K562 (cell line): ENCODE data around the gene DBNDD1.

Experiments
- CBFA2T2 ChIP-seq: fragments of 450-650 bp; conservative IDR thresholded peaks from 2 replicates; pipeline ENCODE4 v1.6.1; 2017; ENCODE audit warnings: mild to moderate bottlenecking
- HDAC2 ChIP-seq: fragments of 450-650 bp; IDR thresholded peaks from 2 replicates; pipeline ENCODE4 v1.6.1; 2016; ENCODE audit warnings: mild to moderate bottlenecking
- KLF10 ChIP-seq: fragments of 250-450 bp; sonication (Bioruptor Pico); IDR thresholded peaks from 2 replicates; pipeline ENCODE4 v1.6.1; 2021; ENCODE audit warnings: matching md5 sums
- NFE2L1 ChIP-seq: fragments of 450-650 bp; IDR thresholded peaks from 2 replicates; pipeline ENCODE4 v1.6.1; 2016; ENCODE audit warnings: missing genetic modification characterization, low read depth, mild to moderate bottlenecking, missing compliant biosample characterization, moderate library complexity, borderline replicate concordance
- NR2F6 ChIP-seq: fragments of 450-650 bp; formaldehyde crosslinking; IDR thresholded peaks from 2 replicates; pipeline ENCODE4 v1.4.0; 2020; ENCODE audit warnings: mild to moderate bottlenecking
- ZFP1 ChIP-seq: fragments of 450-650 bp; formaldehyde crosslinking; IDR thresholded peaks from 2 replicates; pipeline ENCODE4 v1.4.0; 2020; ENCODE audit warnings: mild to moderate bottlenecking, mixed read lengths
- ZNF12 ChIP-seq: sonication (generic); formaldehyde crosslinking; IDR thresholded peaks from 2 replicates; pipeline ENCODE4 v1.4.0; 2020; ENCODE audit warnings: mild to moderate bottlenecking, missing genetic modification reagents
- ZNF780A ChIP-seq: fragments of 250-450 bp; sonication (Bioruptor Pico); IDR thresholded peaks from 2 replicates; pipeline ENCODE4 v1.5.0; 2021; ENCODE audit warnings: mild to moderate bottlenecking
- TF ChIP-seq, protein P1 (sequence below): sonication (generic); formaldehyde crosslinking; IDR thresholded peaks from 2 replicates; pipeline ENCODE4 v1.8.0; 2022; ENCODE audit warnings: mild to moderate bottlenecking, missing genetic modification reagents, borderline replicate concordance
- TF ChIP-seq, protein P2 (sequence below), 3 experiments: IDR thresholded peaks in 2 of 3; conservative IDR thresholded peaks in 1 of 3; 2 replicates each; pipeline ENCODE4 v1.5.1; 2011 to 2012; ENCODE audit warnings: low read length in 3 of 3, mild to moderate bottlenecking in 3 of 3, control low read depth in 2 of 3, improper control_type of control experiment in 1 of 3, inconsistent platforms in 1 of 3, low read depth in 1 of 3, mixed read lengths in 1 of 3, moderate library complexity in 1 of 3; ENCODE audit not compliant: insufficient read depth in 2 of 3
- TF ChIP-seq, protein P3 (sequence below): conservative IDR thresholded peaks from 2 replicates; pipeline ENCODE4 v1.6.1; 2011; ENCODE audit warnings: low read depth, mild to moderate bottlenecking, low read length; ENCODE audit not compliant: control insufficient read depth

DNA sequence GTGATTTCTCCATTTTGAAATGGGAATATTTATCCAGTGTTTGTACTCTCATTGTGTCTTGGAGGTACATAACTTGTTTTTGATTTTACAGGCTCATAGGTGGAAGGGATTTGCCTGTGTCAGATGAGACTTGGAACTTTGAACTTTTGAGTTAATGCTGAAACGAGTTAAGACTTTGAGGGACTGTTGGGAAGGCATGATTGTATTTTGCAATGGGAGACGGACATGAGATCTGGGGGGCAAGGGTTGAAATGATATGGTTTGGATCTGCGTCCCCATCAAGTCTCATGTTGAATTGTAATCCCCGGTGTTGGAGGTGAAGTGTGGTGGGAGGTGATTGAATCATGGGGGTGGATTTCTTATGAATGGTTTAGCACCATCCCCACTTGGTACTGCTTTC, 36.1 kb upstream of the DBNDD1 start:
- TF ChIP-seq ZNF780A (no peak), ZFP1 (no peak), ZNF12 (no peak), NR2F6 (no peak), CBFA2T2 (no peak), HDAC2 (no peak), NFE2L1 (tag) (no peak), KLF10 (CRISPR knock-in tag) (no peak)
- TF ChIP-seq, protein P1, sequence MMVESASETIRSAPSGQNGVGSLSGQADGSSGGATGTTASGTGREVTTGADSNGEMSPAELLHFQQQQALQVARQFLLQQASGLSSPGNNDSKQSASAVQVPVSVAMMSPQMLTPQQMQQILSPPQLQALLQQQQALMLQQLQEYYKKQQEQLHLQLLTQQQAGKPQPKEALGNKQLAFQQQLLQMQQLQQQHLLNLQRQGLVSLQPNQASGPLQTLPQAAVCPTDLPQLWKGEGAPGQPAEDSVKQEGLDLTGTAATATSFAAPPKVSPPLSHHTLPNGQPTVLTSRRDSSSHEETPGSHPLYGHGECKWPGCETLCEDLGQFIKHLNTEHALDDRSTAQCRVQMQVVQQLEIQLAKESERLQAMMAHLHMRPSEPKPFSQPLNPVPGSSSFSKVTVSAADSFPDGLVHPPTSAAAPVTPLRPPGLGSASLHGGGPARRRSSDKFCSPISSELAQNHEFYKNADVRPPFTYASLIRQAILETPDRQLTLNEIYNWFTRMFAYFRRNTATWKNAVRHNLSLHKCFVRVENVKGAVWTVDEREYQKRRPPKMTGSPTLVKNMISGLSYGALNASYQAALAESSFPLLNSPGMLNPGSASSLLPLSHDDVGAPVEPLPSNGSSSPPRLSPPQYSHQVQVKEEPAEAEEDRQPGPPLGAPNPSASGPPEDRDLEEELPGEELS (CRISPR knock-in tag): no peak
- TF ChIP-seq, protein P2, sequence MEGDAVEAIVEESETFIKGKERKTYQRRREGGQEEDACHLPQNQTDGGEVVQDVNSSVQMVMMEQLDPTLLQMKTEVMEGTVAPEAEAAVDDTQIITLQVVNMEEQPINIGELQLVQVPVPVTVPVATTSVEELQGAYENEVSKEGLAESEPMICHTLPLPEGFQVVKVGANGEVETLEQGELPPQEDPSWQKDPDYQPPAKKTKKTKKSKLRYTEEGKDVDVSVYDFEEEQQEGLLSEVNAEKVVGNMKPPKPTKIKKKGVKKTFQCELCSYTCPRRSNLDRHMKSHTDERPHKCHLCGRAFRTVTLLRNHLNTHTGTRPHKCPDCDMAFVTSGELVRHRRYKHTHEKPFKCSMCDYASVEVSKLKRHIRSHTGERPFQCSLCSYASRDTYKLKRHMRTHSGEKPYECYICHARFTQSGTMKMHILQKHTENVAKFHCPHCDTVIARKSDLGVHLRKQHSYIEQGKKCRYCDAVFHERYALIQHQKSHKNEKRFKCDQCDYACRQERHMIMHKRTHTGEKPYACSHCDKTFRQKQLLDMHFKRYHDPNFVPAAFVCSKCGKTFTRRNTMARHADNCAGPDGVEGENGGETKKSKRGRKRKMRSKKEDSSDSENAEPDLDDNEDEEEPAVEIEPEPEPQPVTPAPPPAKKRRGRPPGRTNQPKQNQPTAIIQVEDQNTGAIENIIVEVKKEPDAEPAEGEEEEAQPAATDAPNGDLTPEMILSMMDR (IDR thresholded peaks at IDR 0.05 in 2 of 3, conservative IDR thresholded peaks at IDR 0.05 in 1 of 3; ENCODE audit: insufficient read depth in 2 of 3, low read depth in 1 of 3, low read length in 3 of 3): no peak
- TF ChIP-seq, protein P3, sequence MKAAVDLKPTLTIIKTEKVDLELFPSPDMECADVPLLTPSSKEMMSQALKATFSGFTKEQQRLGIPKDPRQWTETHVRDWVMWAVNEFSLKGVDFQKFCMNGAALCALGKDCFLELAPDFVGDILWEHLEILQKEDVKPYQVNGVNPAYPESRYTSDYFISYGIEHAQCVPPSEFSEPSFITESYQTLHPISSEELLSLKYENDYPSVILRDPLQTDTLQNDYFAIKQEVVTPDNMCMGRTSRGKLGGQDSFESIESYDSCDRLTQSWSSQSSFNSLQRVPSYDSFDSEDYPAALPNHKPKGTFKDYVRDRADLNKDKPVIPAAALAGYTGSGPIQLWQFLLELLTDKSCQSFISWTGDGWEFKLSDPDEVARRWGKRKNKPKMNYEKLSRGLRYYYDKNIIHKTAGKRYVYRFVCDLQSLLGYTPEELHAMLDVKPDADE: no peak
